Smooth muscle cell (in vitro differentiated cells): ENCODE results near the gene MAGIX. TPM values are rescaled to one million over a fixed set of nuclear protein-coding genes. Genes with fewer than 3 reads are reported as not detected.
A peak's percentile ranks its signal among the peaks of the same experiment; 100 is the strongest.

Source experiments
- DNase-seq: peaks from one replicate; lab custom pipeline; 2025; ENCODE audit not compliant: unreplicated experiment; lab: John Stamatoyannopoulos, UW
- H2AFZ ChIP-seq: fragments of 200-600 bp; sonication (generic); 2 replicates; pipeline ENCODE4 v1.6.0; 2016; ENCODE audit warnings: antibody characterized with exemption, low read depth, mild to moderate bottlenecking
- H3F3A ChIP-seq: fragments of 200-600 bp; sonication (generic); 2 replicates; pipeline ENCODE4 v1.6.0; 2017; ENCODE audit warnings: antibody characterized with exemption, low read depth
- H3K27ac ChIP-seq: fragments of 200-600 bp; sonication (generic); 2 replicates; pipeline ENCODE4 v1.5.1; 2016; ENCODE audit warnings: low read depth, mild to moderate bottlenecking
- H3K27me3 ChIP-seq: fragments of 200-600 bp; sonication (generic); 2 replicates; pipeline ENCODE4 v1.6.1; 2016; ENCODE audit warnings: low read depth, mild to moderate bottlenecking
- H3K36me3 ChIP-seq: fragments of 200-600 bp; sonication (generic); 2 replicates; pipeline ENCODE4 v1.5.1; 2016; ENCODE audit warnings: low read depth
- H3K4me1 ChIP-seq: fragments of 200-600 bp; sonication (generic); 2 replicates; pipeline ENCODE4 v1.5.1; 2016; ENCODE audit warnings: low read depth
- H3K4me2 ChIP-seq: fragments of 200-600 bp; sonication (generic); 2 replicates; pipeline ENCODE4 v1.6.0; 2016; ENCODE audit warnings: mild to moderate bottlenecking
- H3K4me3 ChIP-seq: fragments of 200-600 bp; sonication (generic); 2 replicates; pipeline ENCODE4 v1.5.1; 2016; ENCODE audit warnings: mild to moderate bottlenecking
- H3K79me2 ChIP-seq: fragments of 200-600 bp; sonication (generic); 2 replicates; pipeline ENCODE4 v1.6.0; 2016; ENCODE audit warnings: low read depth, mild to moderate bottlenecking
- H3K9ac ChIP-seq: fragments of 200-600 bp; sonication (generic); 2 replicates; pipeline ENCODE4 v1.6.0; 2016; ENCODE audit warnings: low read depth
- H3K9me3 ChIP-seq: fragments of 200-600 bp; sonication (generic); replicated peaks from 2 replicates; pipeline ENCODE4 v1.5.1; 2016; ENCODE audit warnings: low read depth
- H4K20me1 ChIP-seq: fragments of 200-600 bp; sonication (generic); 2 replicates; pipeline ENCODE4 v1.6.0; 2016; ENCODE audit warnings: low read depth
- WGBS: methylation state at CpG from one replicate; pipeline ENCODE4 v1.1.7; 2016; ENCODE audit warnings: low lambda C conversion rate; 5-methylcytosine and 5-hydroxymethylcytosine counted together
- polyA plus RNA-seq: library from polyadenylated mRNA; unstranded; fragments of >200 nt; fragmentation: Nextera tagmentation; extraction: Ambion mirVana; gene quantifications from 2 replicates; pipeline ENCODE4 v1.2.1, GENCODE V29; 2016
- total RNA-seq: library from RNA; depleted of rRNA; stranded (reverse); fragments of >200 nt; gene quantifications from 2 replicates; pipeline ENCODE4 v1.2.3, GENCODE V29; 2014
- TF ChIP-seq, protein P1 (sequence below): fragments of 200-600 bp; sonication (generic); IDR thresholded peaks from 2 replicates; pipeline ENCODE4 v1.5.1; 2017; ENCODE audit warnings: borderline replicate concordance, mild to moderate bottlenecking, antibody characterized with exemption; ENCODE audit not compliant: insufficient read depth, poor library complexity, severe bottlenecking

The MAGIX gene
- total RNA-seq (0.45 and 1.3 TPM in 2 replicates), polyA plus RNA-seq (3.8 and 6.9 TPM in 2 replicates)

- 66% methylated on average over 28 of the region's 28 CpGs for WGBS
- Histone ChIP-seq H3K9me3 (no peaks in the 10 kb centered on the region), H3F3A (no peaks in the 10 kb centered on the region), H4K20me1 (no peaks in the 10 kb centered on the region), H3K4me1 (peaks cover 5% of the 10 kb centered on the region), H3K27ac (no peak within 1 kb of the TSS), H3K79me2 (no peaks in the 10 kb centered on the region), H3K9ac (no peak within 1 kb of the TSS), H3K4me2 (peak within 1 kb of the TSS; percentile 79), H2AFZ (no peak within 1 kb of the TSS), H3K4me3 (peak within 1 kb of the TSS; percentile 40), H3K36me3 (no peaks in the 10 kb centered on the region), H3K27me3 (no peaks in the 10 kb centered on the region)
- TF ChIP-seq, protein P1, sequence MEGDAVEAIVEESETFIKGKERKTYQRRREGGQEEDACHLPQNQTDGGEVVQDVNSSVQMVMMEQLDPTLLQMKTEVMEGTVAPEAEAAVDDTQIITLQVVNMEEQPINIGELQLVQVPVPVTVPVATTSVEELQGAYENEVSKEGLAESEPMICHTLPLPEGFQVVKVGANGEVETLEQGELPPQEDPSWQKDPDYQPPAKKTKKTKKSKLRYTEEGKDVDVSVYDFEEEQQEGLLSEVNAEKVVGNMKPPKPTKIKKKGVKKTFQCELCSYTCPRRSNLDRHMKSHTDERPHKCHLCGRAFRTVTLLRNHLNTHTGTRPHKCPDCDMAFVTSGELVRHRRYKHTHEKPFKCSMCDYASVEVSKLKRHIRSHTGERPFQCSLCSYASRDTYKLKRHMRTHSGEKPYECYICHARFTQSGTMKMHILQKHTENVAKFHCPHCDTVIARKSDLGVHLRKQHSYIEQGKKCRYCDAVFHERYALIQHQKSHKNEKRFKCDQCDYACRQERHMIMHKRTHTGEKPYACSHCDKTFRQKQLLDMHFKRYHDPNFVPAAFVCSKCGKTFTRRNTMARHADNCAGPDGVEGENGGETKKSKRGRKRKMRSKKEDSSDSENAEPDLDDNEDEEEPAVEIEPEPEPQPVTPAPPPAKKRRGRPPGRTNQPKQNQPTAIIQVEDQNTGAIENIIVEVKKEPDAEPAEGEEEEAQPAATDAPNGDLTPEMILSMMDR: no peak
- no peak for DNase-seq
Measured at GRCh38 chrX:49162620-49163019, at the start of gene MAGIX. MAGIX (plus strand) TSS chrX:49162758; CDS start chrX:49162890, 132 bp downstream.

- Histone ChIP-seq H3K36me3 (peaks cover 4% of the 10 kb centered on the region), H3K9ac (no peak overlapping the region), H3F3A (no peaks in the 10 kb centered on the region), H3K27me3 (no peaks in the 10 kb centered on the region), H3K4me3 (no peak overlapping the region), H3K9me3 (no peaks in the 10 kb centered on the region), H2AFZ (no peak overlapping the region), H4K20me1 (no peaks in the 10 kb centered on the region), H3K4me2 (no peak overlapping the region), H3K79me2 (no peaks in the 10 kb centered on the region), H3K27ac (no peak overlapping the region), H3K4me1 (no peaks in the 10 kb centered on the region)
- DNase-seq: no peak
- WGBS: 84% methylated on average over 8 of the region's 8 CpGs
- TF ChIP-seq, protein P1: no peak
Measured at GRCh38 chrX:49116076-49116475, 46.5 kb upstream of the MAGIX start.

DNA sequence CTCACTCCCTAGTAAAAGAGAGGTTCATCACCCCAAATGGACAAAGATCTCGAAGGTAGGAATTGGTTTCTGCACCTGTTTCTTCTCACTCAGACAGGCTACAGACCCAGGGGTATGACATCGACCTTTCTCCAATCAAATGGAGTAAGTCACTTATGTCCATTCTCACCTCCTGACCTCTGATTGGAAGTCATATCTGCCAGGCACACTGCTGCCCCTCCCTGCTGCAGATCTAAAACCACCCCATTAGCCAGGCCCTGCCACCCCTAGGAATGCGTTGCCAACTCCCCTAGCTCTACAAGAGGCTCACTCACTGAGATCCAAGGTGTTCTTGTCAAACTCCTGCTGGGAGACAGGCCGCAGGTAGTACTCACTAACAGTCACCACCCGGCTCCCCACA is 45.8 kb upstream of the MAGIX start:
- no peaks in the 10 kb centered on the region for H3K9me3 ChIP-seq
- WGBS: 83% methylated on average over 5 of the region's 5 CpGs
- no peak for DNase-seq
- no peak overlapping the region for H3K9ac ChIP-seq
- H3K4me2 ChIP-seq: no peak overlapping the region
- no peak overlapping the region for H3K27ac ChIP-seq
- H3K36me3 ChIP-seq: peaks cover 3% of the 10 kb centered on the region
- H3K4me1 ChIP-seq: no peaks in the 10 kb centered on the region
- no peaks in the 10 kb centered on the region for H3K79me2 ChIP-seq
- no peaks in the 10 kb centered on the region for H3F3A ChIP-seq
- no peak overlapping the region for H2AFZ ChIP-seq
- TF ChIP-seq, protein P1: no peak
- no peaks in the 10 kb centered on the region for H3K27me3 ChIP-seq
- no peaks in the 10 kb centered on the region for H4K20me1 ChIP-seq
- H3K4me3 ChIP-seq: no peak overlapping the region

DNA sequence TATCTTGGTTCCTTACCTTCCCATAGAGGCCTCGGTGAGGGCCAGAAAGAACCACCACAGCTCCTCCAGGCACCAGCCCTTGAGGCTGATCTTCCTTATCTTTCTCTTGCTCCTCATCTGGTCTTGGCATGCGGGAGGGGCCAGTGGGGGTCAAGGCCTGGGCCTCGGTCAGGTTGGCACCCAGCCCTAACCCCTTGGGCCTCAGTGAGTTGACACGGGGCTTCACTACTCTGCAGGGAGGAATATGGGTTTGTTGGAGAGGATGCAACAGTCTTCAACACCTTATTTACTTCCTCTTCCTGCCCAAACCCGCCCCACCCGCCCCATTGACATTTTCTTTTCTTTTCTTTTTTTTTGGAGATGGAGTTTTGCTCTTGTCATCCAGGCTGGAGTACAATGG is 45.0 kb upstream of the MAGIX start:
- Histone ChIP-seq H3K79me2 (peaks cover 2% of the 10 kb centered on the region), H3K4me1 (no peaks in the 10 kb centered on the region), H4K20me1 (no peaks in the 10 kb centered on the region), H3K4me2 (no peak overlapping the region), H3K27me3 (no peaks in the 10 kb centered on the region), H3K4me3 (no peak overlapping the region), H3K9ac (no peak overlapping the region), H3F3A (no peaks in the 10 kb centered on the region), H3K36me3 (no peaks in the 10 kb centered on the region), H2AFZ (no peak overlapping the region), H3K9me3 (no peaks in the 10 kb centered on the region), H3K27ac (no peak overlapping the region)
- TF ChIP-seq, protein P1: no peak
- DNase-seq: no peak
- WGBS: 83% methylated on average over 6 of the region's 6 CpGs
